GM18526 (cell line): ENCODE measurements around the gene MRPS5.

Experiments used
- POLR2A ChIP-seq: IDR thresholded peaks from 3 replicates; pipeline ENCODE4 v1.6.1; 2011; ENCODE audit not compliant: insufficient read length; ENCODE audit errors: extremely low read depth

The MRPS5 gene

GRCh38 chr2:95121407-95122196 lies at the start of gene MRPS5:
Gene MRPS5 (minus strand): TSS chr2:95121808. CDS start chr2:95121791, 17 bp downstream.
- TF ChIP-seq POLR2A = peak; percentile 61

GRCh38 chr2:95166065-95166763 lies 44.6 kb upstream of the MRPS5 start:
- no peak for TF ChIP-seq POLR2A

- peak; percentile 89 for TF ChIP-seq POLR2A
Observed at GRCh38 chr2:95165371-95166064, 43.9 kb upstream of the MRPS5 start, which contains the start of gene ZNF2. Gene ZNF2 (plus strand): TSS chr2:95165809. CDS start chr2:95176227, 10,418 bp downstream.

GRCh38 chr2:95165030-95165370 lies 43.4 kb upstream of the MRPS5 start:
- no peak for TF ChIP-seq POLR2A

GRCh38 chr2:95159690-95160449 lies 38.3 kb upstream of the MRPS5 start, which contains the start of gene ZNF514:
Gene ZNF514 (minus strand): TSS chr2:95159848. CDS start chr2:95153253, 6,595 bp downstream.
- TF ChIP-seq POLR2A = peak; percentile 17

- no peak for TF ChIP-seq POLR2A
Observed at GRCh38 chr2:95158891-95159619, 37.4 kb upstream of the MRPS5 start.

GRCh38 chr2:95158441-95158840 lies 36.8 kb upstream of the MRPS5 start:
- no peak for TF ChIP-seq POLR2A

GRCh38 chr2:95149397-95149984 lies 27.9 kb upstream of the MRPS5 start:
- TF ChIP-seq POLR2A = no peak

- no peak for TF ChIP-seq POLR2A
Observed at GRCh38 chr2:95143838-95144237, 22.2 kb upstream of the MRPS5 start.

GRCh38 chr2:95138702-95139101 lies 17.1 kb upstream of the MRPS5 start:
- no peak for TF ChIP-seq POLR2A

- no peak for TF ChIP-seq POLR2A
Observed at GRCh38 chr2:95122197-95122551, 566 bp upstream of the MRPS5 start.

- TF ChIP-seq POLR2A = no peak
Observed at GRCh38 chr2:95121093-95121406, 558 bp downstream of the MRPS5 start.

- no peak for TF ChIP-seq POLR2A
Observed at GRCh38 chr2:95115418-95115817, 6.2 kb downstream of the MRPS5 start.

- no peak for TF ChIP-seq POLR2A
Observed at GRCh38 chr2:95113464-95113863, 8.1 kb downstream of the MRPS5 start.

GRCh38 chr2:95110395-95110794 lies 11.2 kb downstream of the MRPS5 start:
- TF ChIP-seq POLR2A = no peak

GRCh38 chr2:95109260-95109659 lies 12.3 kb downstream of the MRPS5 start:
- TF ChIP-seq POLR2A = no peak
